Retinal pigment epithelial cell (primary cell): ENCODE results near the gene MUSTN1.

ENCODE experiments used
- DNase-seq: peaks from one replicate; pipeline ENCODE4 v3.0.0-alpha.2; 2010; ENCODE audit warnings: low read depth
- H3K4me3 ChIP-seq: 2 replicates; pipeline ENCODE4 v1.5.1; 2011; ENCODE audit warnings: mild to moderate bottlenecking, low read length, control low read depth, moderate library complexity
- CTCF ChIP-seq: conservative IDR thresholded peaks from 2 replicates; pipeline ENCODE4 v1.5.1; 2011; ENCODE audit warnings: low read depth, low read length, control low read depth, inconsistent platforms

MUSTN1 gene

GRCh38 chr3:52846432-52846965 is 11.7 kb upstream of the MUSTN1 start:
- H3K4me3 ChIP-seq, result no peak overlapping the region
- DNase-seq, result no peak
- TF ChIP-seq CTCF, result no peak

DNA sequence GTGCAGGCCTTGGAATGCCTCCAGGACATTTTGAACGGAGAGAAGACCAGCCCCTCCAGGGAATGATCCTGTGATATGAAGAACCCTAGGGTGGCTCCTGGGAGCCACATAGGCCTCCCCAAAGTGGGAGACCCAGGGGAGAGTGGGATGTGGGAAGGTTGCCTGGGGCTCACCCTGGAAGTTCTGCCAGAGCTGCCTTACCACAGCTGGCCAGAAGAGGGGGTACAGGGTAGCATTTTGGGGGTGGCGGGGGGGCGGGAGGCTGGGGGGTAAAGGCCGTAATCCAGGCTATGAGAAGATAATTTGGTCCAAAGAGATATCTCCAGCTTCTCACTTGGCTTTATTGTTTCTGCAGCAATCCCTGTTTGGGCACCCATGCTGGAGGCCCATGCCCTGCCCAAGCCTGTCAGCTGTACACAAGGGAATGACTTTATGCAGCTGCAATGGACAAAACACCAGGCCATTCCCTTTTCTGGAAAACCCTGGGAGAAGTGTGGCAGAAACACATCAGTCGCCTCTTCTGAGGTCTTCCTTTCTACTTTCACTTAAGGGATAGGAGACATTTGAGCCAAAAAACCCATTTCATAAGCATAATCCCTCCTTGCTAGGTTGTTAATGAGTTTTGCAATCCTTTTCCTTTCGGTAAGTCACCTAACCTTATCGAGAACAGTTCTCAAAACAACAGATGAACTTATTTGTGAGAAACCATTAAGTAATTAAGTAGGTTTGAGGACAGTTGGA is 11.0 kb upstream of the MUSTN1 start:
- no peak for DNase-seq
- no peak overlapping the region for H3K4me3 ChIP-seq
- peak; percentile 50 for TF ChIP-seq CTCF

DNA sequence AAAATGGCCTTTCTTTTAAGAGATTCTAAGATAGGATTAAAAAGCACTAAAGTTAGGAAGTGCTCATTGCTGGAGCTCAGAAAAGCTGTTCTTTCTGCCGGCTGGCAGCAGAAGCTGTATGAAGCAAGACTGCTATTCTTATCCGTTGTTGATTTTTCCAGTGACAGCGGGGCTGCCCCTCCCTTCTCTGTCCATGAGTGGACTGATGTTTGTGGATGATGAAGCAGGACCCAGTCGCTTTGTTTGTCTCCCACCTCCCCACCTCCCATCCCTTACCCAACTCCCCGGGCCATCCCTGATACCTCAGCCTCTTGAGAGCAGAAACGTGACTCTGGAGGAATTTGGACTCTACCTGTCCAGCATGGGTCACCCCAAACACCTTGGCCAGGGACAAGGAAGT is 10.3 kb upstream of the MUSTN1 start:
- no peak for DNase-seq
- no peak for TF ChIP-seq CTCF
- H3K4me3 ChIP-seq, result no peak overlapping the region

- no peak for DNase-seq
- no peak overlapping the region for H3K4me3 ChIP-seq
- no peak for TF ChIP-seq CTCF
Observed at GRCh38 chr3:52844290-52844975, 9.6 kb upstream of the MUSTN1 start.

- H3K4me3 ChIP-seq, result no peak overlapping the region
- TF ChIP-seq CTCF, result no peak
- DNase-seq, result no peak
Observed at GRCh38 chr3:52843881-52844280, 9.1 kb upstream of the MUSTN1 start.

- DNase-seq, result no peak
- TF ChIP-seq CTCF, result no peak
- no peak overlapping the region for H3K4me3 ChIP-seq
Observed at GRCh38 chr3:52843108-52843865, 8.5 kb upstream of the MUSTN1 start.
